SK-N-MC (cell line): ENCODE data around the gene ELMO1.

Experiments
- DNase-seq: peaks from one replicate; pipeline ENCODE4 v3.0.0-alpha.2; 2011; ENCODE audit warnings: low read depth, low spot score
- H3K27ac ChIP-seq: fragments of 200-600 bp; sonication (generic); 2 replicates; pipeline ENCODE4 v1.5.1; 2016; ENCODE audit warnings: mixed run types
- H3K36me3 ChIP-seq: fragments of 200-600 bp; sonication (generic); 2 replicates; pipeline ENCODE4 v1.6.1; 2017; ENCODE audit warnings: antibody characterized with exemption, low read length, mixed read lengths; ENCODE audit not compliant: insufficient read depth
- H3K4me3 ChIP-seq: fragments of 200-600 bp; sonication (generic); 2 replicates; pipeline ENCODE4 v1.5.1; 2016
- H3K9ac ChIP-seq: fragments of 200-600 bp; sonication (generic); 2 replicates; pipeline ENCODE4 v1.8.0; 2017; ENCODE audit warnings: mixed run types, mixed read lengths; ENCODE audit not compliant: insufficient read length
- H3K9me3 ChIP-seq: fragments of 200-600 bp; sonication (generic); 2 replicates; pipeline ENCODE4 v1.6.1; 2017; ENCODE audit warnings: low read depth, mild to moderate bottlenecking, antibody characterized with exemption, low read length, moderate library complexity, mixed read lengths
- EZH2 ChIP-seq: fragments of 200-600 bp; sonication (generic); IDR thresholded peaks from one replicate; pipeline ENCODE4 v1.6.1; 2017; ENCODE audit warnings: antibody characterized with exemption
- FOXP2 ChIP-seq: optimal IDR thresholded peaks from 2 replicates; pipeline ENCODE3; 2011; ENCODE audit warnings: mild to moderate bottlenecking, moderate library complexity; ENCODE audit not compliant: insufficient read depth; ENCODE audit errors: extremely low read length, control extremely low read depth
- POLR2AphosphoS5 ChIP-seq: IDR thresholded peaks from 2 replicates; pipeline ENCODE4 v1.6.1; 2012; ENCODE audit warnings: mild to moderate bottlenecking, low read depth, low read length, borderline replicate concordance

ELMO1 gene

DNA sequence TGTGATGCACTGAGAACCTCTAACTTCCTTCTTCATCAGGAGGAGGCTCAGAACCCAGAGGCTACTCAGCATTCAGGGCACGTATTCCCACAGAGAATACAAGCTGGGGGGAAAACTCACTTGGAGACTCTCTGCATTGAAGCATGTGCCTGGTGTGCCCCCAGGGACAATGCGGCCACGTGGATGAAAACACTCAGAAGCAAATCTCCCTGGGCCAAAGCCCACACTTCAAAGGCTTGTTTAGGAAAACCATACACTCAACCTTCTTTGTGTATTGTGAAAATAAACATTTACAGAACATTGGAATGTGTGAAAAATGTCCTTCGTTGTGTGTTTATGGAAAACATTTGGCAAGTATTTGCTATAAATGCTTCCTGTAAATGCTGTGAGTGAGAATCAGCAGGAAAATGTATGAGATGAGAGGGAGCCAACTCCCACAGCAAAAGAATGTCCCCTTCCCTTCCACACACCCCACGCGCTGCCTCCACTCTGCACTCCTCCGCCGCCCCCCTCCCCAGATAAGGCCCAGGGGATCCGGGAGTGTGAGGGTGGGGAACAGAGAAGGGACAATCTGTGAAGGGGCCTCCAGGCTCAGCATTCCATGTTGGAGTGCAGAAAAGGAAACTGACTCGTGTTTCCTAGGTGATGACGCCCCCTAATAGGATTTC, 339.5 kb downstream of the ELMO1 start:
- Histone ChIP-seq H3K36me3 (no peaks in the 10 kb centered on the region), H3K9me3 (no peaks in the 10 kb centered on the region), H3K9ac (no peak overlapping the region), H3K4me3 (no peak overlapping the region), H3K27ac (no peak overlapping the region)
- DNase-seq: no peak
- TF ChIP-seq FOXP2: no peak
- TF ChIP-seq POLR2AphosphoS5: no peak
- no peak for TF ChIP-seq EZH2

DNA sequence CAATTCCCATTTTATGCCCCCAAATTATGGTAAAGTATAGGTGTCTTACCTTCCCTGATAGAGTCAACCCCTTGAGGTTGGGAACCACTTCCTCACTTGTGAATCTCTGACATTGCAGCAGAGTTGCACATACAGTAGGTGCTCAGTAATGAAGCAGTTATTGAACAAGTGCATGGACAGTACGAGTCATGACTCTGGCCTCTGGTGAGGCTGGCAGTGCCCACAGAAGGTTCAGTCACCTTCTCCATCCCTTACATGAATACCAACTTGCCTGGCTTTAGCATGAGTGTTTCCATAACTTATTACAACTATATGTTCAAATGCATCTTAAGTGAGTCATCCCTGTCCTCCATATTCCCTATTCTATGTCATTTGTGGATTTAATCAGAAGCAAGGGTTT, 340.0 kb downstream of the ELMO1 start:
- no peak for DNase-seq
- Histone ChIP-seq H3K9me3 (no peaks in the 10 kb centered on the region), H3K27ac (no peak overlapping the region), H3K4me3 (no peak overlapping the region), H3K36me3 (no peaks in the 10 kb centered on the region), H3K9ac (no peak overlapping the region)
- TF ChIP-seq POLR2AphosphoS5 (no peak), FOXP2 (no peak), EZH2 (no peak)

DNA sequence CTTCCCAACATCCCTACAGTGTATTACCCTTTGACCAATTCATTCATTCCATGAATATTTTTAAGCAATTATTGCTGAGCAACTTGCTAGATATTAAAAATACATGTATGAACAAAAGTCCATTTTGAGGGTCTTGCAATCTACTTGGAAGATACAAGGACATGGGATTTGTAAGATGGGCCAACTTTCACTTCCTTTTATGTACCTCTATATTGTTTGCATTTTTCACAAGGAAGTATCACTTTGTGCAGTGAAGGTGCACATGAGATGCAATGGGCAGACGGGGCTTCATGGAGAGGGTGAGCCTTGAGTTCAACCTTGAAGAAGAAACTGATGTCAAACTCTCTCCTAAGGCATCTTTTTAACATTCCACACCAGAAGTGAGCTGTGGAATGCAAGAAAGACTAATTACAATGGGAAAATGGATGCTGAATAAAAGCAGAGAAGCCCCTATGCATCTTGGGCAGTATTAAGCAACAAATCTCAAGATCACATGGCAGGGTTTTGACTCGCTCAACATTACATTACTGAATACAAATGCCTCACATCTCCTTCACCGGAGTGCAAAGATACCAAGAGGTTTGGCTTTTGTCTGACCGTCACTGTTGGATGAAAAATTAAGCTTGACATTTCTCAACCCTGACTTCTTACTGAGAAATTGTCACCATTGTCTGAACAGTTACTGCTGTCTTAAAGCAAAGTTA, 341.5 kb downstream of the ELMO1 start:
- H3K9me3 ChIP-seq: no peaks in the 10 kb centered on the region
- no peak for DNase-seq
- no peaks in the 10 kb centered on the region for H3K36me3 ChIP-seq
- no peak for TF ChIP-seq FOXP2
- no peak for TF ChIP-seq POLR2AphosphoS5
- no peak for TF ChIP-seq EZH2
- H3K9ac ChIP-seq: no peak overlapping the region
- no peak overlapping the region for H3K4me3 ChIP-seq
- no peak overlapping the region for H3K27ac ChIP-seq

DNA sequence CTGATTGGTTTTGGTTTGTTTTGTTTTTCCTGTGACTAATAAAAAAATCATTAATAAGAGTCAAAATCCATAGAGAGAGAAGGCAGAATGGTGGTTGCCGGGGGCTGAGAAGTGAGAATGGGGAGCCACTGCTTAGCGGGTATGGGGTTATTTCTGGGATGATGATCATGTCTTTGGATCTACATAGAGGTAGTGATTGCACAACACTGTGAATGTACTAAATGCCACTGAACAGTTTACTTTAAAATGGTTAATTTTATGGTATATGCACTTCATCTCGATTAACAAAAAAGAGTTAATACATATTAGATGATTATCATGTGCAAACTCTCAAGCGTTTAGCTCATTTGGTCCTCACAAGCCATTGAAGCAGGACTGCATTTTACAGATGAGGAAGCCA, 342.9 kb downstream of the ELMO1 start:
- TF ChIP-seq FOXP2: no peak
- TF ChIP-seq POLR2AphosphoS5: no peak
- TF ChIP-seq EZH2: no peak
- H3K9me3 ChIP-seq: no peaks in the 10 kb centered on the region
- no peak for DNase-seq
- H3K4me3 ChIP-seq: no peak overlapping the region
- H3K9ac ChIP-seq: no peak overlapping the region
- no peaks in the 10 kb centered on the region for H3K36me3 ChIP-seq
- H3K27ac ChIP-seq: no peak overlapping the region

DNA sequence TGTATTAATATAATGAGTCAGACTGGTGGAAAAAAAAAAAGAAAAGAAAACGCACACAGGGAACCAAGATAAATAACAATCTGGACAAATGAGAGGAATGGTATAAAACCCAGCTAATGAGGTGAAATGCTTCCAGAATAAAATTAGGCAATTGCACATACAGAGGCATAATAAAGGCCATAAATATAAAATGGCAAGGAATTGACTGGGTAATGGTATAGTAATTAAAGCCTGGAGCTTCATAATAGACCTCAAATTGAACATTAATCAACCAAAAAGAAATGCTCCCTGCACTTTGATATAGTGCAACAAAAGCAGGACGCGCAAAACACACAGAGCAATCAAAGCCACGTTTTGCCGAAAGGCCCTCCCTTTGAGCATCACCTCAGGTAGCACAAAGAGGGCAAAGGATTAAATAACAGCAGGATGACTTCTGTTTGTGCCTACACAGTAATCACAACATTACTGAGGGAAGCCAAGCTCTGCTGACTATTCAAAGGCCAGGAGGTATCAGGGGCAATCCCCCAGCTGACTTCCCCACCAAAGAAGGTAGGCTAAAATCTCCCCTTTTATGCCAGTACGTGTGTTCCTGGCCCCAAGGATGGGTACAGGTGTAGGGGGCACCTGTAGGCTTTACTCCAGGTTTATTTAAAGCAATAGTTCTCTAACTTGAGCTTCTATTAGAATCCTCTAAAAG, 343.7 kb downstream of the ELMO1 start:
- no peak overlapping the region for H3K27ac ChIP-seq
- H3K36me3 ChIP-seq: no peaks in the 10 kb centered on the region
- DNase-seq: no peak
- no peak overlapping the region for H3K9ac ChIP-seq
- H3K4me3 ChIP-seq: no peak overlapping the region
- TF ChIP-seq POLR2AphosphoS5 (no peak), EZH2 (no peak), FOXP2 (no peak)
- H3K9me3 ChIP-seq: no peaks in the 10 kb centered on the region

DNA sequence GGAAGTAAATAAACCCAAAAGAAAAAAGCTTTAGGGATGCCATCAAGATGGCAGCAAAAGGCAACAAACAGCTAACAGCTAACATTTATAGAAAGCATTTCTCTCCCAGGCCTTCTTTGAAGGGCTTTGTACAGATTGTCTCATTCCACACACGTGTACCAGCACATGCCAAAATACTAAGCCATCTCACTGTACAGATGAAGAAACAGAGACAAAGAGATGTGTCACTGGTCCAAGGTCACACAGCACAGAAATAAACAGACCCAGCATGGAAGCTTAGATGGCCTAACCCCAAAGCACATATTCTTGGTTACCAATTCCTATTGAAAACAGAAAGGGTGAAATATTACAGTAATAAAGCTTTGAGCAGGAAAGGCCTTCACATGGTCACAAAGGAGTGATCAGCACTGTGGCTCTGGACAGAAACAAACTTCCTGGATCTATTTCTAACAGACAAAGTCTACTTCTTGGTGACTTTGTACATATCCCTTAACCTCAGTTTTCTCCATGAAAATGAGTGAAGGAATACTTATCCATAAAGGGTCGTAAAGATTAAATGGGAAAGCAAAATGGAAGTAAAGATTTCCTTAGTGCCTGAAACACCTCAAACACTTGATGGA, 346.0 kb downstream of the ELMO1 start:
- Histone ChIP-seq H3K27ac (no peak overlapping the region), H3K4me3 (no peak overlapping the region), H3K9ac (no peak overlapping the region), H3K9me3 (no peaks in the 10 kb centered on the region), H3K36me3 (no peaks in the 10 kb centered on the region)
- TF ChIP-seq POLR2AphosphoS5 (no peak), EZH2 (no peak), FOXP2 (no peak)
- DNase-seq: no peak

DNA sequence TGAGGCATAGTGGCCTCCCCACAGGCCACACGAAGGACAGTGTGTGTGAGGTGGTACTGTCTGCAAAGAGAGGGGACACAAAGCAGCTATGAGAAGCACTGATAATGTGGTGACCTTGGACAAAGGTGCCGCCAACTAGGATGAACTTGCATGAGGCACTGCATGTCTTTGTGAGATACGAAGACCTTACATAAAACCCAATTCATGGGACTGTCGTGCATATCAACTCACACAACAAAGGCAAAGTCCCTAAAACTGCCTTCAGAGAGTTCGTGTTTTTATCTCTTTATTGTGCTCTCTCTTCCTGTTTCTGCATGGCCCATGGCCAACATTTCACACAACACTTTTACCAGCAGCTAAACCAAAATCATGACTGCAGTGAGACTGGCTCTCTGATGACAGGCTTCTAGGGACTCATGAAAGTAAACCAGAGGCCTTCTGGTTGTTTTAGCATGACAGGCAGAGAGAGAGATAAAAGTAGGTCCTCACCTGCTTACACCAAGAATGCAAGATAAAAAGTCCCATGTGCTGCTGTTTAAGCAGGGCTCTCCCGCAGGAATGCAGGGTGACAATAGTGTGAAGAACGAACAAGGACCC, 347.8 kb downstream of the ELMO1 start:
- DNase-seq: no peak
- Histone ChIP-seq H3K9ac (no peak overlapping the region), H3K27ac (no peak overlapping the region), H3K36me3 (no peaks in the 10 kb centered on the region), H3K4me3 (no peak overlapping the region), H3K9me3 (no peaks in the 10 kb centered on the region)
- TF ChIP-seq FOXP2: no peak
- TF ChIP-seq EZH2: no peak
- TF ChIP-seq POLR2AphosphoS5: no peak

DNA sequence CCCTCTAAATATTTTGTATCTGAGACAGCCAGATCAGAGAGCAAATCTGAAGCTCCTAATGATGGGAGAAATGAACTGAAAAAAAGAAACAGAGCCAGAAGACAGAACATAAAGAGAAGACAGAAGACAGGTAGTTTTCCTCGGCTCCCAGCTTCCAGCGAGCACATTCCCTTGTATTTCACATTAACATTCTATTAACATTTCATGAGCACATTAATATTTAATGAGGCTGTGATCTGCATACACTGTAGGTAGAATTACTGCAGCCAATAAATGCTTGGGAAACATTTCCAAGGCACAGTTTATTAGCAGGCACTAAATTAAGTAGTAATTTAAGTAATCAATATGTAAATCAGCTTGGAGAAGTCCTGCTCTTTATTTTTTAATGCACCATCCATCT, 349.9 kb downstream of the ELMO1 start:
- H3K27ac ChIP-seq: no peak overlapping the region
- no peak for TF ChIP-seq FOXP2
- no peak for TF ChIP-seq EZH2
- no peak for TF ChIP-seq POLR2AphosphoS5
- no peak for DNase-seq
- no peaks in the 10 kb centered on the region for H3K36me3 ChIP-seq
- no peak overlapping the region for H3K9ac ChIP-seq
- no peaks in the 10 kb centered on the region for H3K9me3 ChIP-seq
- H3K4me3 ChIP-seq: no peak overlapping the region
